ENCODE results near the gene EPHB1.

EPHB1 gene

GRCh38 chr3:135249186-135249585 is 454.1 kb downstream of the EPHB1 start:
- TF ChIP-seq CTCF (IDR thresholded peaks at IDR 0.05): no peak

GRCh38 chr3:135258916-135259315 is 463.9 kb downstream of the EPHB1 start:
- TF ChIP-seq CTCF (IDR thresholded peaks at IDR 0.05): no peak

GRCh38 chr3:135260025-135260424 is 465.0 kb downstream of the EPHB1 start:
- no peak for TF ChIP-seq CTCF (IDR thresholded peaks at IDR 0.05)

GRCh38 chr3:135261214-135261775 is 466.2 kb downstream of the EPHB1 start:
- TF ChIP-seq CTCF (IDR thresholded peaks at IDR 0.05): no peak

GRCh38 chr3:135261916-135262315 is 466.9 kb downstream of the EPHB1 start:
- TF ChIP-seq CTCF (IDR thresholded peaks at IDR 0.05): no peak

- no peak for TF ChIP-seq CTCF (IDR thresholded peaks at IDR 0.05)
These were observed 467.4 kb downstream of the EPHB1 start for GRCh38 chr3:135262441-135262840.

- no peak for TF ChIP-seq CTCF (IDR thresholded peaks at IDR 0.05)
These were observed 468.3 kb downstream of the EPHB1 start for GRCh38 chr3:135263331-135263730.

GRCh38 chr3:135267487-135267886 is 472.4 kb downstream of the EPHB1 start:
- no peak for TF ChIP-seq CTCF (IDR thresholded peaks at IDR 0.05)
